Measurements from ENCODE around the gene TBXAS1. TPM values are rescaled to one million over a fixed set of nuclear protein-coding genes. Genes with fewer than 3 reads are reported as not detected.

The TBXAS1 gene
- total RNA-seq, 1 experiment from 2014 or later, result 2.2 TPM

DNA sequence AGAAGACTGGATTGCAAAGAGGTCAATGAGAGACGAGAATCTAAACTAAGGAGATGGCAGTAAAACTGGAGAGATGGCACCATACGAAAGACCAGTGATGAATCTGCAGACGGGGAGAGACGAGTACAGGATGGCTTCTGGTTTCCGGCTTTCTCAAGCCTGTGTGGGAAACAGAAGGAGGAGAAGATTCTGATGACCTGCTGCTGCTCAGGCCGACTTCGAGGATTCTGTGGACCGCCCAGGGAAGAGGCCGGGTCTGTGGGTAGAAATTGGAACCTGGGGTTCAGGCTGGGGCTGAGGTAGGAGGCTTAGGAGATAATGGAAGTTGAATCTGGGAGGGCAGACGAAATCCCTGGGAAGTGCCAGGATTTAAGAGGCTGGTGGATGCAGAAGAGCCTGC is 185.1 kb downstream of the TBXAS1 start:
- Histone ChIP-seq H3K27ac (no peak overlapping the region), H3K79me2 (ENCODE audit: low read depth) (no peaks in the 10 kb centered on the region), H3F3A (ENCODE audit: insufficient read depth, low read depth) (no peaks in the 10 kb centered on the region), H3K36me3 (ENCODE audit: low read depth) (no peaks in the 10 kb centered on the region), H4K20me1 (ENCODE audit: insufficient read depth) (no peaks in the 10 kb centered on the region), H3K9me2 (ENCODE audit: insufficient read depth) (no peaks in the 10 kb centered on the region), H3K4me3 (no peak overlapping the region), H3K4me1 (replicated peaks; ENCODE audit: insufficient read depth) (no peaks in the 10 kb centered on the region), H3K4me2 (no peak overlapping the region), H2AFZ (no peak overlapping the region), H3K9me3 (ENCODE audit: insufficient read depth, low read depth) (no peaks in the 10 kb centered on the region), H3K27me3 (ENCODE audit: insufficient read depth, low read depth) (0 out of 2 replicates have a peak, but pooled peaks cover 5% of the 10 kb centered on the region)
- no peak for DNase-seq
- intact Hi-C loops (cut with micrococcal nuclease; ENCODE audit: unreplicated experiment), result no loop called here
- BruUV-seq (replicated peaks), result no TSS peak
- ChIA-PET POLR2A (ENCODE audit: unreplicated experiment) (no interaction called here), CTCF (interaction anchor here (0.7 kb wide), 1 partner anchor 12 kb away, joined by 3 read pairs; no protein-coding TSS in a partner anchor)
- TF ChIP-seq, protein P1, sequence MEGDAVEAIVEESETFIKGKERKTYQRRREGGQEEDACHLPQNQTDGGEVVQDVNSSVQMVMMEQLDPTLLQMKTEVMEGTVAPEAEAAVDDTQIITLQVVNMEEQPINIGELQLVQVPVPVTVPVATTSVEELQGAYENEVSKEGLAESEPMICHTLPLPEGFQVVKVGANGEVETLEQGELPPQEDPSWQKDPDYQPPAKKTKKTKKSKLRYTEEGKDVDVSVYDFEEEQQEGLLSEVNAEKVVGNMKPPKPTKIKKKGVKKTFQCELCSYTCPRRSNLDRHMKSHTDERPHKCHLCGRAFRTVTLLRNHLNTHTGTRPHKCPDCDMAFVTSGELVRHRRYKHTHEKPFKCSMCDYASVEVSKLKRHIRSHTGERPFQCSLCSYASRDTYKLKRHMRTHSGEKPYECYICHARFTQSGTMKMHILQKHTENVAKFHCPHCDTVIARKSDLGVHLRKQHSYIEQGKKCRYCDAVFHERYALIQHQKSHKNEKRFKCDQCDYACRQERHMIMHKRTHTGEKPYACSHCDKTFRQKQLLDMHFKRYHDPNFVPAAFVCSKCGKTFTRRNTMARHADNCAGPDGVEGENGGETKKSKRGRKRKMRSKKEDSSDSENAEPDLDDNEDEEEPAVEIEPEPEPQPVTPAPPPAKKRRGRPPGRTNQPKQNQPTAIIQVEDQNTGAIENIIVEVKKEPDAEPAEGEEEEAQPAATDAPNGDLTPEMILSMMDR (conservative IDR thresholded peaks at IDR 0.05), result no peak
- TF ChIP-seq EZH2 (IDR thresholded peaks at IDR 0.05; ENCODE audit: low read depth), result no peak

DNA sequence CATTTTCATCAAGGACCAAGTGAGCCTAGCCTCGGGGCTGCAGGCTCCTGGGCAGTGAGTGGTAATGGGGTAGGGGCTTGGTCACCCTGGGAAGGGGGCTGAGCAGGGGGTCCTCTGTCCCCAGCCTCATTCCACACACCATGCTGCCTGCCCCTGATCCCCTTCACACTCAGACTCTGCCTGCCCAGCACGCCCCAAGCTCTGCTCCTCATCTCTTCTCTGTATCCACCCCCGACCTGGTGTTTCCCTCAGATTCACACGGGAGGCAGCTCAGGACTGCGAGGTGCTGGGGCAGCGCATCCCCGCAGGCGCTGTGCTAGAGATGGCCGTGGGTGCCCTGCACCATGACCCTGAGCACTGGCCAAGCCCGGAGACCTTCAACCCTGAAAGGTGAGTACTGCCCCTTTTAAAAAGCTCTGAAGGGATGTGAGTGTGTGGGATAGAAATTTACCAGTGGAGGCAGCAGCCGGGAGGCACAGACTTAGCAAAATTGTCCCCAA is 186.5 kb downstream of the TBXAS1 start:
- Histone ChIP-seq H3K4me3 (no peak overlapping the region), H4K20me1 (ENCODE audit: insufficient read depth) (no peaks in the 10 kb centered on the region), H3K36me3 (ENCODE audit: low read depth) (no peaks in the 10 kb centered on the region), H3K9me2 (ENCODE audit: insufficient read depth) (no peaks in the 10 kb centered on the region), H3K27me3 (ENCODE audit: insufficient read depth, low read depth) (0 out of 2 replicates have a peak, but pooled peaks cover 5% of the 10 kb centered on the region), H3K27ac (no peak overlapping the region), H3F3A (ENCODE audit: insufficient read depth, low read depth) (no peaks in the 10 kb centered on the region; the same call in 1 of the 2 replicates), H3K4me2 (no peak overlapping the region), H3K79me2 (ENCODE audit: low read depth) (no peaks in the 10 kb centered on the region), H2AFZ (no peak overlapping the region), H3K4me1 (replicated peaks; ENCODE audit: insufficient read depth) (no peaks in the 10 kb centered on the region), H3K9me3 (ENCODE audit: insufficient read depth, low read depth) (no peaks in the 10 kb centered on the region)
- TF ChIP-seq, protein P1 (conservative IDR thresholded peaks at IDR 0.05), result no peak
- no peak for TF ChIP-seq EZH2 (IDR thresholded peaks at IDR 0.05; ENCODE audit: low read depth)
- intact Hi-C loops (cut with micrococcal nuclease; ENCODE audit: unreplicated experiment), result no loop called here
- DNase-seq, result no peak
- no TSS peak for BruUV-seq (replicated peaks)
- POLR2A ChIA-PET (ENCODE audit: unreplicated experiment), result no interaction called here
- CTCF ChIA-PET, result no interaction called here

DNA sequence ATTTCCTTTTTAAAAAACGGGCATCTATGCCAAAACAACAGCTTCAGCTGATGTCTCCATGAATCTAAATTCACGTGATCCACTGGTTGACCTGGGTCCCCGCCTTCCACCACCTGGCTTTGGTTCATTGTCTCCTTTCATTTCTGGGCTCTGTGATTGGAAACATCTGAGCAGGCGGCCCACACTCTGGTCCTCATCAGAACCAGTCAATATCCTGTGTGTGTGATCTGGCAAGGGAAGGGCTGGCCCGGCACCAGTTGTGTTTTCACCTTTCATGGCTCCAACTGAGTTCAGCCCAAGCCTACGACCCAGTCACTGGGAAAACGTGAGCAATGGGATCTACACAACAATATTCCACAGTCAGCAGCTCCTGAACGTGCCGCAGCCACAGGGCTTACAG is 187.5 kb downstream of the TBXAS1 start:
- Histone ChIP-seq H2AFZ (no peak overlapping the region), H3K27me3 (ENCODE audit: insufficient read depth, low read depth) (0 out of 2 replicates have a peak, but pooled peaks cover 5% of the 10 kb centered on the region), H3K4me1 (replicated peaks; ENCODE audit: insufficient read depth) (no peaks in the 10 kb centered on the region), H3K4me2 (no peak overlapping the region), H3K4me3 (no peak overlapping the region), H4K20me1 (ENCODE audit: insufficient read depth) (no peaks in the 10 kb centered on the region), H3K36me3 (ENCODE audit: low read depth) (no peaks in the 10 kb centered on the region), H3K9me2 (ENCODE audit: insufficient read depth) (no peaks in the 10 kb centered on the region), H3F3A (ENCODE audit: insufficient read depth, low read depth) (no peaks in the 10 kb centered on the region; the same call in 1 of the 2 replicates), H3K27ac (no peak overlapping the region), H3K79me2 (ENCODE audit: low read depth) (no peaks in the 10 kb centered on the region), H3K9me3 (ENCODE audit: insufficient read depth, low read depth) (no peaks in the 10 kb centered on the region)
- BruUV-seq (replicated peaks), result no TSS peak
- TF ChIP-seq EZH2 (IDR thresholded peaks at IDR 0.05; ENCODE audit: low read depth), result no peak
- TF ChIP-seq, protein P1 (conservative IDR thresholded peaks at IDR 0.05), result no peak
- POLR2A ChIA-PET (ENCODE audit: unreplicated experiment), result no interaction called here
- CTCF ChIA-PET, result interaction anchor here (0.5 kb wide), 1 partner anchor 371 kb away, joined by 3 read pairs; no protein-coding TSS in a partner anchor
- intact Hi-C loops (cut with micrococcal nuclease; ENCODE audit: unreplicated experiment), result no loop called here
- DNase-seq, result no peak
